Astrocyte (in vitro differentiated cells and primary cell): ENCODE results near the gene PLCG1.

ENCODE experiments used
- CTCF ChIP-seq: IDR thresholded peaks from 2 replicates; pipeline ENCODE4 v1.5.1; 2011; ENCODE audit warnings: low read depth, mild to moderate bottlenecking, inconsistent platforms, low read length, moderate library complexity; ENCODE audit not compliant: insufficient read depth
- EZH2 ChIP-seq: IDR thresholded peaks from 2 replicates; pipeline ENCODE4 v1.6.1; 2012; ENCODE audit warnings: mild to moderate bottlenecking, low read length, inconsistent platforms; ENCODE audit not compliant: insufficient read depth

GRCh38 chr20:41162396-41162795 lies 25.1 kb downstream of the PLCG1 start:
- no peak for TF ChIP-seq CTCF
- no peak for TF ChIP-seq EZH2
